Head of caudate nucleus (tissue), 42 donors: ENCODE measurements around the gene EVX2.

Experiments used
- DNase-seq, 42 donors: peaks; one replicate each; pipeline versions ENCODE4 v3.0.0 to v3.0.0-alpha.2; 2020 to 2021; ENCODE audit warnings: mixed read lengths in 7 of 42
- intact Hi-C: fragments of 100-400 bp; cut with DNase I; formaldehyde crosslinking; loops from one replicate; pipeline ENCODE4 v1.15.0; 2022

The EVX2 gene

DNA sequence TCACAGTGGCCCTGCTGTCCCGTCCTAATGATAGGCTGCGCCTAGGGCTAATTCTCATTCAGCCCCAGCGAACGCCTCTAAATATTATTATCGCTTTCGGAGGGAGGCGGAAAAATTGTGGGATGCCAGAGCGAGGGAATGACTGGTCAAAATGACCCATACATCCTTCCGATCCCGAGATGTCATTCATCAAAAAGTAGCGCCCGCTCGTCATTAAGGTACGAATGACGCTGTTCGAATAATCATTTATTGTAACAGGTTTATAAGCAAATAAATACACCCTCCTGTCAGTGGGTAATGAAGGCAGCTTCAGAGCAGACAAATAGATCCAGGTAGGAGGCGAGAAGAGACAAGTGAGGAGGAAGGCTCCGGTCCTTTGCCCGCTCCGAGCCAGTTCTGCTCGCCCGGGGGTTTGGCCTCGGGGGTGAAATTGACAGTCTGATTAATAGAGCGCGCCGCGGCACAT lies at the start of gene EVX2:
TSS of gene EVX2 (minus strand) at position 167 of the 466 bp plus-strand sequence. CDS start 186 bp downstream, outside the sequence.
- peak in 2 of 42 donors; percentile 7 to 31 for DNase-seq
- intact Hi-C loops = no loop called here

DNA sequence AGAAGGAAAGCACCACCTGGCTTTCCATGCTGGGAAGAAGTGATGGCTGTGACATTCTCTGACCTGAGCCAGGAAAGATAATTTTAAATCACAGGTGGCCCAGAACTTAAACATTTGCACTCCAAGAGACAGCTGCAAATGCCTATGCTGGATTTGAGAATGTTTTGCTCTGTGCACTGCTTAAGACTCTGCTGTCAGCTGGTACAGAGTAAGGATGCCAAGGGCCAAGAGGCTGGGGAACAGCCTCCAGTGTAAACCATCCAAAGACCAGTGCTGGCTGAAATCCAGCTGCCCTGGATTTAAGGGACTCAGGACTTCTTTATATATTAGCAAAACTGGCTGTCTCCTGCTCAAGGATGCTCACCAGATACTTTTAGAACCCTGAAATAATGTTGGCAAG lies 49.6 kb upstream of the EVX2 start:
- DNase-seq = no peak
- intact Hi-C loops = no loop called here

DNA sequence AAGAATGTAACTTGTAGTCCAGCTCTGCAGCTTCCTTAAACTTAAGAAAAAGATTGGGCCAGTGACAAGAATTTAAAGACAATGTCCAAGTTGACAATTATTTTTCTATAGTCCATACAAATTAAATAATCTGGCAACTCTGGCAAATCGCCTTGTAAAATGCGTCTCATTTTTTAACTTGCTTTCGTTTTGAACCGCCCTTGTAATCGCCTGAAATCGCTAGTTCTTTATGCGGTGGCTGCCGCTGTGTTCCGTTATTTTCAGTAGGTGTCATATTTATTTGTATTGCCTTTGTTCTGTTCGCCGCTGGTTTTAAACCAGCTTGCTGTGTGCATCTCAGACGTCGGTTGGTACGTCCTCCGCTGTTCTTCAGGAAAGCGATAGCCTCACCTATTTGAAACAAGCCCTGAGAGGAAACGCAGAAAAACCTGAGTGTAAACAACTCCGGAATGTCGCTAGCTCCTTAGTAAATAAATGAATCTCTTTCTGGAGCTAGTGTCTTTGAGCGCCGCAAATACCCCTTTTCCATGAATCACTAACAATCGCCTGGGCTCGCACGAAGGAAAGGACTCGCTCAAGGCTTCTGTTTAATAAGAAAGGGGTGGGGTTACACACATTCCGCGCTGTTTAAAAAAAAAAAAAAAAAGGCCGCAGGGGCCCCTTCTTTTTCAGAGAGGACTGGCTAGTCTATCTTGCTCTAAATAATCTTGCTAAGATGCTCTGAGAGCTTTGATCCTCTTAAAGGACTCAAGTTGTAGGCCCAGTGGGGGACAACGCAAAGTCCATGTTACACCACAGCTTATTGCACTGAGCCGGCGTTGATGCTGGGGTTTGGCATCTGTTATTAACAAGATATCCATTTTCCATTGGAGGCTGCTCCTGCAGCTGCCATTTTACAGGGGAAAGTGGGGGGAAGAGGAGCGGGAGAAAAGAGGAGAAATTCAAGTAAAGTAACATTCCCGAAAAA lies 48.7 kb upstream of the EVX2 start:
- intact Hi-C loops = no loop called here
- DNase-seq = no peak

DNA sequence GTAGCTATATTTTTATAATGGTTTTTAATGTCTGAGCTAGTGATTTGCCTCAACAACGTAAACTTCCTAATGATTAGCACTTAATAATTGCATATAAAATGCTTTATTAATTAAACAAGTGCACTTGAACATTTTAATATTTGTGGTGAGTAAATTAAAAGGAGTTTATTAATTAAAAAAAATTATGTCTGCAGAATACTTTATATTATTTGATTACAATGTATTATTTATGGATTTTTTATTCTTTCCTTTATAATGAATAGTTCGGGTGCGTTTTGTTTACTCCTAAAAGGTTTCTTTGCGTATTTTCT lies 48.0 kb upstream of the EVX2 start:
- intact Hi-C loops = no loop called here
- DNase-seq = no peak

DNA sequence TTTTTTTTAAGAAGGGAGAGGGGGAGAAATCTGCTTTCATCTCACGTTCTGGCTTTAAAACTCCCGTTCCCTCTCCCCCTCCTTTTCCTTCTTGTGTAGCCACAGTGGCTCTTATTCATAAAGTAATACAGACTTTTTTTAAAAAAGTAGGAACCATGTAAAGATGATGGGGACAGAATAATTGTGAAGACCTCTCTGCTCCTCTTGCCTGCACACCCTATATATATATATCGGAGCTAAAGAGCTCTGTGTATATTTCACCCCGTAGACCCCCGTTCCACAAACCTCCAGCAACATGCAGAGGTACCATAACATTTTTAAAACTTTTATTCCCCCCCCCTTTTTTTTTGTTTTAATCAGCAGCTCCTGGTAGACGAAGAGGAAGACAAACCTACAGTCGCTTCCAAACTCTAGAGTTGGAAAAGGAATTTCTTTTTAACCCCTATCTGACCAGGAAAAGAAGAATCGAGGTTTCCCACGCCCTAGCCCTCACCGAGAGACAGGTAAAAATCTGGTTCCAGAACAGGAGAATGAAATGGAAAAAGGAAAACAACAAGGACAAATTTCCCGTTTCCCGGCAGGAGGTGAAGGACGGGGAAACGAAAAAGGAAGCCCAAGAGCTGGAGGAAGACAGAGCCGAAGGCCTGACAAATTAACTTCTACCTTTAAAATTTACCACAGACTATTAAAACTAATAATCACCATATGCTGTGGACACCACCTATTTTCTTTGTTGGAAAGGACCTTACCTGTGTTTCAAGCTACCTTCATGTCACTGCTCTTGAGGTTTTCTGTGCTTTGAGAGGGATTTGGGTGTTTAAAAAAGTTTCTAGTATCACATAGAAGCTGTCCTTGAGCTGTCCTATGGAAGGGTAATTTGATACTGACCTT lies 47.4 kb upstream of the EVX2 start:
- DNase-seq = no peak
- intact Hi-C loops = no loop called here

DNA sequence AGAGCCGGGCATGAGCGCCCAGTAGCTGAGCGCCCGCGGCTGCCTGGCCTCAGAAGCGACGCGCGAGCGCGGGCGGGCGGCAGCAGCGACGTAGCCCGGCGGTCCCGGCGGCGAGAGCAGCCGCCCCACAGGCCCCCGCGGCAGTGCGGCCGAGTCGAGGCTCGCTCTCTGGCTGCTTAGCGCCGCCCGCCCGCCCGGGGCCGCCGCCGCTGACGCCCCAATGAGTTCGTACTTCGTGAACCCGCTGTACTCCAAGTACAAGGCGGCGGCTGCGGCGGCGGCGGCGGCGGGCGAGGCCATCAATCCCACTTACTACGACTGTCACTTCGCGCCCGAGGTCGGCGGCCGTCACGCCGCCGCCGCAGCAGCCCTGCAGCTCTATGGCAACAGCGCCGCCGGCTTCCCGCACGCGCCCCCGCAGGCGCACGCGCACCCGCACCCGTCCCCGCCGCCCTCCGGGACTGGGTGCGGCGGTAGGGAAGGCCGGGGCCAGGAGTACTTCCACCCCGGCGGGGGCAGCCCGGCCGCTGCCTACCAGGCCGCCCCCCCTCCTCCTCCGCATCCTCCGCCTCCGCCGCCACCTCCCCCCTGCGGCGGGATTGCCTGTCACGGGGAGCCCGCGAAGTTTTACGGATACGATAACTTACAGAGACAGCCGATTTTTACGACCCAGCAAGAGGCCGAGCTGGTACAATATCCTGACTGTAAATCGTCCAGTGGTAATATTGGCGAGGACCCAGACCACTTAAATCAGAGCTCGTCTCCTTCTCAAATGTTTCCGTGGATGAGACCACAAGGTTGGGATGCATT lies 46.6 kb upstream of the EVX2 start:
- DNase-seq = no peak

DNA sequence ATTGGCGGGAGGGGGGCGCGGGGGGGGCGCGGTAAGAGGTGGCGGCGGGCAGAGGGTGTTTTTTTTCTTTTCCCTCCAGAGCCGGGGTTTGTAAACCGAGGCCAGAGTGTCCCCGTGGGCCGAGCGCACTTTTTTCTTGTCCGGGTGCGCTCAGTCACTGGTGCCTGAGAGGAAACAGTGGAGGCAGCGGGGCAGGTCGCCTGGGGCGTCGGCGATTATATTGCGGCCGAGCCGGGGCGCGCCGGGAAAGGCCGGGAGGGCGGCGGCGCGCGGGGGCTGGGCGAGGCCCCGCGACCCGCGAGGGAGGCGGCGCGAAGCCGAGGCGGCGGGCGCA lies 46.0 kb upstream of the EVX2 start:
- intact Hi-C loops = no loop called here
- no peak for DNase-seq

More for the DNA sequence above, 46.6 kb upstream of the EVX2 start:
- intact Hi-C loops = no loop called here

DNA sequence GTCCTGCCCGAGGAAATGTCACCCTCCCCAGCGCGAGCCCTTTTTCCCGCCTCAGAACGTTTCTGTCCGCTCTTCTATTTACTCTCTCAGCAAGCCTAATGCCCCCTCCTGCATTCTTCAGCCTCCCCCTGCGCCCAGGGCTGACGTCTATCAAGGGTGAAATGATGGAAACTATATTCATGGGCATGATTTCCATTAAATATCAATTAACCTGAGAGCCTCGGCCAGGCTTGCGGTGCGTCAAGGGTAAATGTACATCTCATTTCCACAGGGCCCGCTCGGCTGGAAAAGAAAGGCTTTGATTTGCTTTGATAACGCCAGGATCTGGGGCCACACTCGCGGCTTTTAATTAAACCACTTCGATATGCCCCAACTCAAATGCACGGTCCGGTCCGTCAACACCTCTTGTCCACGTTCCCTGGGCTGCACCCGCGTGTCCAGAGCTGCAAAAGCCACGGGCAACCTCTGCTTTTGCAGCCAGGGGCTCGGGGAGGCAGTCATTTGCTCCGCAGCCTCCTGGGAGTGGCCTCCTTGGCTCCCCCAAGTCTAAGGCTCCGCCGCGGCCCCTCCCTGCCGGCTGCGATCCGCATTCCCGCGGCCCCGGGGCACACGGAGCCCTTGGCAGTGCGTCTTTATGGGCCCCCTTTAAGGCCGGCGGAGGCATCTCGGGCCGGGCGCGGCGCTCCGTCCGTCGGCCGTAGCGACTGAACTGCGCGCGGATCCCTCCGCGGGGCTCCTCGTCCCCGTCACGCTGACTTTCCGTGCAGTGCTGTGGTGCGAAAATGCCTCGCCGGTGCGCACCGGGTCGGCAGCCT lies 45.4 kb upstream of the EVX2 start, which contains the start of gene HOXD8:
TSS of gene HOXD8 (plus strand) at position 724 of the 815 bp plus-strand sequence. CDS start 662 bp downstream, outside the sequence.
- peak in 1 of 42 donors; percentile 13 for DNase-seq
- intact Hi-C loops = no loop called here

DNA sequence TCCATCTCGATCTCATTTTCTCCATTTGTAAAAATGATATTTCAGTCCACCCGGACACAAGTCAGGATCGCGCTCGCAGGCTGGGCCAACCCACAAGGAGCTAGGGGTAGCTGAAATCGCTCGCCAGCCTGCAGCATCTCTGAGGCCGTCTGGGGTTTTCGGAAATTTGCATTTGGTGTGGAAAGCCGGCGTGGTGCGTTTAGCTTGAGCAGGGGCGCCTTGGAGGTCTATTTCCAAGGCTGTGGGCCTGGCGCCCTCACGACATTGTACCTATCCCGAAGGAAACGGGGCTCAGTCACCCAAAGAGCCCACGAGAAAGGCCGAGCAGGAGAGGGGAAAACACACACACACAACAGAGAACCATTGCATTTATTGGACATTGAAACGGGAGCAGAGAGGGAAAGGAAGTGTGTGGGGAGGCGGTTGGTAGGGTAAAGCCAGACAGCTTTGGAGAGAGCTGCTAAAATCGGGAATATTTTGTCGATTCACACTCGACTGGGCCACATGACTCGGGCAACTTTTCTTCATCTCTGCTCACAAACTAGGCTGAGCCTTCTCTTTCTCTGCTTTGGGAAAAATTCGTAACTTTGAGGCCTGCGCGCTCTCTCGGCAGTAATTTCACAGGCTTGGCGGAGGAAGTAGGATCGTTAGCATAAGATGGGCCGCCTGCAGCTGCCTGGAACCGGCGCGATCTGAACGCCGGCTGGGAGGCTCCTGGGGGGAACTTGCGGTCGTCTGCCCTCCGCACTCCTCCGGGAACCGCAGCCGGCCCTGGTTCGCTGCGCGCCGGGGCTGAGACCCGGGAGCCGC lies 44.6 kb upstream of the EVX2 start:
- peak in 1 of 42 donors; percentile 9 for DNase-seq
- intact Hi-C loops = no loop called here

DNA sequence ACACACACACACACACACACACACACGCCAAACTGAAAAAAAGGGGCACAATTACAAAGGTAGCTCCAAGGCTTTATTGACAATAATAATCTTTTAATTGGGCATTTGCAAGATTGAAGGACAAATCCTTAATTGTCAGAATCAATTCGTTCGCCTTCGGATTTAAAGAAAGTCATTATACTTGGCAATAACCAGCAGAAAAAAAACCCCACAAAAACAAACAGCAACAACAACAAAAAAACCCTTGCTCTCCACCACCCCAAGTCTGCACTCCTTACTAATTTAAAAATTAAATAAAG lies 44.0 kb upstream of the EVX2 start:
- no peak for DNase-seq
- intact Hi-C loops = loop anchor here (2.0 kb wide), 1 partner anchor 511 kb away; no protein-coding TSS in a partner anchor

DNA sequence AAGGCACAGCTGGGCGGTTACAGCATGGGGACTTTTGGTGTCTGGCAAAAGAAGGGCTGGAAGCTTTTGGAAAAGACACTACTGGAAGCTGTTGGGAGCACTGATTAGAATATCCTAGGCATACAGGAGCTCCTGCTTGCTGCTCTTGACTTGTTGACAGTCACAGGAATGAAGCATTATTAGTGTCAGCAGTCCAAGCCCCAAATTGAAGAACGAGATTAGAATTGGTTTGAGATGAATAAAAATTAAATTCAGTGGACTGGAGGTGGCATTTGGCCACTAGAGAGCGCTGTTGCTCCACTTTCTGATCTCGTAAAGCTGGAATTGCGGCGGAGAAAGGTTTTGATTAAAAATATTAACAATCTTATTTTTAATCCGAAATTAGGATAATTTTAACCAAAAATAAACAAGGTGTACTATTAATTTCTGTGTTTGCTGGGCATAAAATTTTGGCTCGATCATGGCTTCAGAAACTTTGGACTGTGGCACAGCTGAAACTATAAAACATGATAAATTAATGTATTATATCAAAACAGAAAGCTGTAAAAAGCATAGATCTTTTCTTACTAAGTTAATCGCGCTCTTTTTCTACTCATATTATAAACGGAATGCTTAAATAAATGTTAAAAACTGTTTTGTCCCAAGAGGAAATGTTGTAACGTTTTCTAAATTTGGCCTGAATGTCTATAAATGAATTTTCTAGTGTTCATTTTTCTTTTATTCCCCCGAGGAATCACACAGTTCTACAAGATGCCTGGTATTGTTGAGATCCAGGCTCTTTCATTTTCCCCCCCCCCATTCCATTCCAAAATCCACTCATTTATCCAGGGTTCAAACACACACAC lies 43.4 kb upstream of the EVX2 start:
- peak; percentile 12 to 92 (median 79) for DNase-seq
- intact Hi-C loops = loop anchor here (2.0 kb wide), 1 partner anchor 512 kb away; no protein-coding TSS in a partner anchor

DNA sequence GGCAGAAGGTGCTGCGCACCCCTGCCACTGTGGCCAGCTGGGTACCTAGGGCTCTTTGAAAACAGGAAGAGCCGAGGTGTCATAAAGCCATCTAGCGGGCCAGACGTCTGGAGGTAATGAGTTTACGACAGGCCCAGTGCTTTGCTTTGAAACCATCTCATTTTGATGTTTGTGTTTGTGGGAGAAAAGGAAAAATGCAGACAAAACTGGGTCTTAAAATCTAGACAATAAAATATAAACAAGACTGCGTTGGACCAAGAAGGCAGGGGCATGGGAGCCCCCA lies 42.0 kb upstream of the EVX2 start:
- intact Hi-C loops = loop anchor here (2.0 kb wide), 1 partner anchor 513 kb away; no protein-coding TSS in a partner anchor
- DNase-seq = no peak

DNA sequence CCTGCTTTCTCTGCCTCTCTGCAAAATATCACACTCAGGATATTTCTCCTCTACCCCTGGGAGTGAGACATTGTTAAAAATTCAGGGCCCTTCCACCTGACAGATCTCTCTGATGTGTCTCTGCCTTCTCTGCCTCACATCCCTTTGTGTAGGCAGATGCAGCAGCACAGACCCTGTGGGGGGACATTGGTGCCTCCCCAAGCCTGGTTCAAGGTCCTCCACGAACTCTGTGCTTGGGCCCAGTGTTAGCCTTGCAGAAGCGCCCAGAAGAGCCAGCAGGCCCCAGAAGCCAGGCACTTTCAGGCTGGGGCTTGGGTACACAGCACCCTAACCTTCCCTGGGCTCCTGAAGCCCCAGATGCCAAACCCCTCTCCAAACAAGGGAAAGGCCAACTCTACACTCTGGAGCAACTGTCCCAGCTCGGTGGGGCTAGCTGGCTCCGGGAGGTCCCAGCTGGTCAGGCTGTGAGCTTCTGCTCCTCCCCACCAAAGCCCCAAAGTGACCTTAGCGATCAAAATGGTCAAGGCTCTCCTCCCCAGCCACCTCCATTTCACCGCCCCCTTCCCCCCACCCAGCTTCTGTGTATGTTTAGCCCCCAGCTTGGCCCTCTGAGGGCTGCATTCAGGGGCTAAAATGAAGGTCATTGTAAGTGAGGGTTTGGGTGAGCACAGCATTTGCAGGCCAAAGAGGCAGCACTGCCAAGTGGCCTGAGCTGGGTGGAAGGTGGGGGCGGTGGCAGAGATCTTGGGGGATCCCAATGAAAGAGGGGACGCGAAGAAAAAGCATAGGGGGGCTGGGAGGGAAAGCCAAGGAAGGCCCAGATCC lies 41.4 kb upstream of the EVX2 start:
- intact Hi-C loops = no loop called here
- no peak for DNase-seq

DNA sequence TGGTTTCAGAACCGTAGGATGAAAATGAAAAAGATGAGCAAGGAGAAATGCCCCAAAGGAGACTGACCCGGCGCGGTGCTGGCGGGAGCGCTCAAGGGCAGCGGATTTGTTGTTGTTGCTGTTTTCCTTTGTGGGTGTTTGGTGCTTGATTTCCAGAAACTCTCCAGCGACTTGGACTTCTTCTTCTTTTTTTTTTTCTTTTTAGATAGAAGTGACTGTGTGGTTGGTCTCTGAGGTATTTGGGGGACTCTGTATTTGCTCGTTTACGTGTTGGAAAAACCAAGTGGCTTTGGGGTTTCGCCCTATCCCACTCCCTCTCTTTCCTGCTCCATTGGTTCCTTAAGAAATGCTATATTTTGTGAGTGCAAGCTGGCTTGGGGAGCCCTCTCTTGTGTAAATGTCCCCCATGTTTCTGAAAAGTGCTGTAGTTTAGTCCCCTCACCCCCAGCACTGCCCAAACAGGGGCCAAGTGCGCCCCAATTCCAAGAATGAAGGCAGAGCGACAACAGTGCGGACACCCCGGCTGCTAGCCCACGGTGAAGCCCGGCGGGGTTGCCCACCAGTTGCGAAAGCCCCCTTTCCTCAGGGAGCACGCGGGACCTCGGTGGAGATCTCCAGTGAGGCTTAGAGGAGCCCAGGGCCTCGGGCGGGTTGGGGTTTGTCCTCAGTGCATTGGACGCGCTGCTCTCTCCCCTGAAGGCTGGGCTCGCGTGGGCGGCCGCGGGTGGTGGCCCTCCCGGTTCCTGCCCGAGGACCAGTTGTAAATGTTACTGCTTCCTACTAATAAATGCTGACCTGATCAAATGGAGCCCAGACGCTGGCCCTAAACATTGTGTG lies 40.6 kb upstream of the EVX2 start:
- no peak for DNase-seq
- intact Hi-C loops = no loop called here
